ENCODE data around the gene TLCD4.
"Not testable (repeated sequence)": the region's sequence is repeated elsewhere in the genome, so short reads cannot be mapped to it uniquely, and the experiment has no call there.

The TLCD4 gene

DNA sequence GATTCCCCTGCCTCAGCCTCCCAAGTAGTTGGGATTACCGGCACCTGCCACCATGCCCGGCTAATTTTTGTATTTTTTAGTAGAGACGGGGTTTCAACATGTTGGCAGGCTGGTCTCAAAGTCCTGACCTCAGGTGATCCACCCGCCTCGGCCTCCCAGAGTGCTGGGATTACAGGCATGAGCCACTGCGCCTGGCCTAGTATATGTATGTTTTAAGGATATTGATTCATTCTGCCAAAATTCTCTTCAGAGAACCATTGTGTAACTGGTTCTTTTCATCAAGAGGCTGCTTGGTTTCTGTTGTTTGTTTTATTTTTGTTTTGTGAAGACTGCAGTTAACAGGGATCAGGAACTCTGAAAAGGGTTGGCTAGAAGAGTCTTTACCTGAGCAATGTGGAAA, 48.4 kb downstream of the TLCD4 start:
- not testable (repeated sequence) for DNase-seq

All from inflammatory macrophage (primary cell).